B cell (primary cell): Measurements from ENCODE around the gene LYST.

Source experiments
- EZH2 ChIP-seq: IDR thresholded peaks from 2 replicates; pipeline ENCODE4 v1.6.1; 2012; ENCODE audit warnings: borderline replicate concordance, low read depth, mild to moderate bottlenecking, moderate library complexity, low read length; ENCODE audit not compliant: insufficient read depth, poor library complexity, severe bottlenecking
- TF ChIP-seq, protein P1 (sequence below): fragments of 200-600 bp; IDR thresholded peaks from one replicate; pipeline ENCODE4 v1.8.0; 2022; ENCODE audit warnings: antibody characterized with exemption, mild to moderate bottlenecking

GRCh38 chr1:235648407-235648907 lies 218.2 kb downstream of the LYST start:
- TF ChIP-seq, protein P1, sequence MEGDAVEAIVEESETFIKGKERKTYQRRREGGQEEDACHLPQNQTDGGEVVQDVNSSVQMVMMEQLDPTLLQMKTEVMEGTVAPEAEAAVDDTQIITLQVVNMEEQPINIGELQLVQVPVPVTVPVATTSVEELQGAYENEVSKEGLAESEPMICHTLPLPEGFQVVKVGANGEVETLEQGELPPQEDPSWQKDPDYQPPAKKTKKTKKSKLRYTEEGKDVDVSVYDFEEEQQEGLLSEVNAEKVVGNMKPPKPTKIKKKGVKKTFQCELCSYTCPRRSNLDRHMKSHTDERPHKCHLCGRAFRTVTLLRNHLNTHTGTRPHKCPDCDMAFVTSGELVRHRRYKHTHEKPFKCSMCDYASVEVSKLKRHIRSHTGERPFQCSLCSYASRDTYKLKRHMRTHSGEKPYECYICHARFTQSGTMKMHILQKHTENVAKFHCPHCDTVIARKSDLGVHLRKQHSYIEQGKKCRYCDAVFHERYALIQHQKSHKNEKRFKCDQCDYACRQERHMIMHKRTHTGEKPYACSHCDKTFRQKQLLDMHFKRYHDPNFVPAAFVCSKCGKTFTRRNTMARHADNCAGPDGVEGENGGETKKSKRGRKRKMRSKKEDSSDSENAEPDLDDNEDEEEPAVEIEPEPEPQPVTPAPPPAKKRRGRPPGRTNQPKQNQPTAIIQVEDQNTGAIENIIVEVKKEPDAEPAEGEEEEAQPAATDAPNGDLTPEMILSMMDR = no peak
- no peak for TF ChIP-seq EZH2
